Loucy (cell line): ENCODE results near the gene MRPL24.

Experiments used
- EZH2phosphoT487 ChIP-seq: fragments of 200-600 bp; IDR thresholded peaks from 2 replicates; pipeline ENCODE4 v1.6.1; 2018; ENCODE audit warnings: antibody characterized with exemption, mild to moderate bottlenecking, moderate library complexity, borderline replicate concordance
- TF ChIP-seq, protein P1 (sequence below): fragments of 200-600 bp; sonication (generic); conservative IDR thresholded peaks from 2 replicates; pipeline ENCODE4 v1.5.1; 2014; ENCODE audit warnings: mild to moderate bottlenecking, antibody characterized with exemption, low read length

DNA sequence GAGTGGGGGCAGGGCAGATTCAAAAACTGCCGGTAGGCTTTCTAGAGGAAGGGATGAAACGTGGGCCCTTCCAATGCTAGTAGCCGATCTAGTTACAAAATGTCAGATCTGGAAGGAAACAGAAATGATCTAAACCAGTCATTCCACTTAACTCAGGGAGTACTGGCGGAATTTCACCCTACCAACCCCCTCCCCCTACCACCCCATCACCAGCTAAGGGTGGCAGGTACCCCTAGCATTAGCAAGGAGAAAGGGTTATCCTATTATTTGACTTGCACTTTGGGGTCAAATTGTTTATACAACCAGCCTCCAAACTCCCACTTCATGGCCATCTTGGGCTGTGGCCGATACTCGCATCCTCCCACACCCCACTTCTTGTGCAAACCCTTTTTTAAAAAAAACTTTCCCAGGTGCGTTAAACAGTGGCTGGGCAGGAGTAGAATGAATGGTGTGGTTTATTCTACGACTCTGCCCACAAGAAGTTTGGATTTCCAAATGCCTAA, 644 bp upstream of the MRPL24 start:
- TF ChIP-seq, protein P1, sequence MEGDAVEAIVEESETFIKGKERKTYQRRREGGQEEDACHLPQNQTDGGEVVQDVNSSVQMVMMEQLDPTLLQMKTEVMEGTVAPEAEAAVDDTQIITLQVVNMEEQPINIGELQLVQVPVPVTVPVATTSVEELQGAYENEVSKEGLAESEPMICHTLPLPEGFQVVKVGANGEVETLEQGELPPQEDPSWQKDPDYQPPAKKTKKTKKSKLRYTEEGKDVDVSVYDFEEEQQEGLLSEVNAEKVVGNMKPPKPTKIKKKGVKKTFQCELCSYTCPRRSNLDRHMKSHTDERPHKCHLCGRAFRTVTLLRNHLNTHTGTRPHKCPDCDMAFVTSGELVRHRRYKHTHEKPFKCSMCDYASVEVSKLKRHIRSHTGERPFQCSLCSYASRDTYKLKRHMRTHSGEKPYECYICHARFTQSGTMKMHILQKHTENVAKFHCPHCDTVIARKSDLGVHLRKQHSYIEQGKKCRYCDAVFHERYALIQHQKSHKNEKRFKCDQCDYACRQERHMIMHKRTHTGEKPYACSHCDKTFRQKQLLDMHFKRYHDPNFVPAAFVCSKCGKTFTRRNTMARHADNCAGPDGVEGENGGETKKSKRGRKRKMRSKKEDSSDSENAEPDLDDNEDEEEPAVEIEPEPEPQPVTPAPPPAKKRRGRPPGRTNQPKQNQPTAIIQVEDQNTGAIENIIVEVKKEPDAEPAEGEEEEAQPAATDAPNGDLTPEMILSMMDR, result no peak
- no peak for TF ChIP-seq EZH2phosphoT487
